Vagina (tissue), 2 donors: ENCODE measurements around the gene MEIKIN.

Experiments used
- POLR2A ChIP-seq, 2 donors: fragments of 450-650 bp; IDR thresholded peaks; one replicate each; pipeline ENCODE4 v1.6.1; 2017; ENCODE audit warnings: antibody characterized with exemption in 2 of 2, mild to moderate bottlenecking in 2 of 2, moderate library complexity in 2 of 2
- TF ChIP-seq, protein P1 (sequence below), 3 experiments: fragments of 450-650 bp in 2 of 3; fragments of 200-600 bp in 1 of 3; sonication (generic) in 1 of 3; IDR thresholded peaks; one replicate each; pipeline ENCODE4 v1.5.1; 2017 to 2019; ENCODE audit warnings: antibody characterized with exemption in 3 of 3, mild to moderate bottlenecking in 2 of 3, moderate library complexity in 2 of 3

DNA sequence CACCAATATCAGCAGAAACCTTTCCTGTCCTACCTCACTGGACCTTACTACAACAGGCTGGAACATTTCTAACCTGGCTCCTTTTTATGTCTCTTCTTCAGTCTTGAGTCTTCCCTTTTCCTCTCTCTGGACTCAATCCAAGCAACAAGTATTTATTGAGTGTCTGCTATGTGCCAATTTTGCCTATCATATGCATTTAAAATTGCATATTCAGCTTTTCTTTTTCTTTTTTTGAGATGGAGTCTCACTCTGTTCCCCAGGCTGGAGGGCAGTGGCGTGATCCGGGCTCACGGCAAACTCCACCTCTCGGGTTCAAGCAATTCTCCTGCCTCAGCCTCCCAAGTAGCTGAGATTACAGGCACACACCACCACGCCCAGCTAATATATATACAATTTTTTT, 65.8 kb downstream of the MEIKIN start:
- TF ChIP-seq, protein P1, sequence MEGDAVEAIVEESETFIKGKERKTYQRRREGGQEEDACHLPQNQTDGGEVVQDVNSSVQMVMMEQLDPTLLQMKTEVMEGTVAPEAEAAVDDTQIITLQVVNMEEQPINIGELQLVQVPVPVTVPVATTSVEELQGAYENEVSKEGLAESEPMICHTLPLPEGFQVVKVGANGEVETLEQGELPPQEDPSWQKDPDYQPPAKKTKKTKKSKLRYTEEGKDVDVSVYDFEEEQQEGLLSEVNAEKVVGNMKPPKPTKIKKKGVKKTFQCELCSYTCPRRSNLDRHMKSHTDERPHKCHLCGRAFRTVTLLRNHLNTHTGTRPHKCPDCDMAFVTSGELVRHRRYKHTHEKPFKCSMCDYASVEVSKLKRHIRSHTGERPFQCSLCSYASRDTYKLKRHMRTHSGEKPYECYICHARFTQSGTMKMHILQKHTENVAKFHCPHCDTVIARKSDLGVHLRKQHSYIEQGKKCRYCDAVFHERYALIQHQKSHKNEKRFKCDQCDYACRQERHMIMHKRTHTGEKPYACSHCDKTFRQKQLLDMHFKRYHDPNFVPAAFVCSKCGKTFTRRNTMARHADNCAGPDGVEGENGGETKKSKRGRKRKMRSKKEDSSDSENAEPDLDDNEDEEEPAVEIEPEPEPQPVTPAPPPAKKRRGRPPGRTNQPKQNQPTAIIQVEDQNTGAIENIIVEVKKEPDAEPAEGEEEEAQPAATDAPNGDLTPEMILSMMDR (IDR thresholded peaks at IDR 0.05): no peak
- TF ChIP-seq POLR2A (IDR thresholded peaks at IDR 0.05): no peak
